ENCODE results near the gene CCDC69.
A peak's percentile ranks its signal among the peaks of the same experiment; 100 is the strongest.

Gene CCDC69

GRCh38 chr5:151138114-151138513 lies 85.8 kb downstream of the CCDC69 start:
- DNase-seq = no peak

- DNase-seq = no peak
Observed at GRCh38 chr5:151137067-151137825, 86.6 kb downstream of the CCDC69 start.

GRCh38 chr5:151134228-151134627 lies 89.7 kb downstream of the CCDC69 start:
- DNase-seq = peak; percentile 74

GRCh38 chr5:151132963-151133362 lies 90.9 kb downstream of the CCDC69 start:
- DNase-seq = peak; percentile 92
